ENCODE results near the gene NADK2. TPM values are rescaled to one million over a fixed set of nuclear protein-coding genes. Genes with fewer than 3 reads are reported as not detected.

The NADK2 gene
- total and polyA plus RNA-seq, 9 of the 15 experiments (the other 6 are each of a cell fraction or from before 2014, with no cell fraction given): 10.6 to 41.0 (median 24.0) TPM

GRCh38 chr5:36150676-36151433 lies 90.9 kb downstream of the NADK2 start (continued):
- no peak for TF ChIP-seq ZNF277 (CRISPR knock-in tag; IDR thresholded peaks at IDR 0.05; ENCODE audit: borderline replicate concordance)
- no peak for TF ChIP-seq PTBP1 (IDR thresholded peaks at IDR 0.05; ENCODE audit: low read depth, low read length)
- no peak for TF ChIP-seq MTA3 (IDR thresholded peaks at IDR 0.05; ENCODE audit: borderline replicate concordance)
- TF ChIP-seq, protein P1, sequence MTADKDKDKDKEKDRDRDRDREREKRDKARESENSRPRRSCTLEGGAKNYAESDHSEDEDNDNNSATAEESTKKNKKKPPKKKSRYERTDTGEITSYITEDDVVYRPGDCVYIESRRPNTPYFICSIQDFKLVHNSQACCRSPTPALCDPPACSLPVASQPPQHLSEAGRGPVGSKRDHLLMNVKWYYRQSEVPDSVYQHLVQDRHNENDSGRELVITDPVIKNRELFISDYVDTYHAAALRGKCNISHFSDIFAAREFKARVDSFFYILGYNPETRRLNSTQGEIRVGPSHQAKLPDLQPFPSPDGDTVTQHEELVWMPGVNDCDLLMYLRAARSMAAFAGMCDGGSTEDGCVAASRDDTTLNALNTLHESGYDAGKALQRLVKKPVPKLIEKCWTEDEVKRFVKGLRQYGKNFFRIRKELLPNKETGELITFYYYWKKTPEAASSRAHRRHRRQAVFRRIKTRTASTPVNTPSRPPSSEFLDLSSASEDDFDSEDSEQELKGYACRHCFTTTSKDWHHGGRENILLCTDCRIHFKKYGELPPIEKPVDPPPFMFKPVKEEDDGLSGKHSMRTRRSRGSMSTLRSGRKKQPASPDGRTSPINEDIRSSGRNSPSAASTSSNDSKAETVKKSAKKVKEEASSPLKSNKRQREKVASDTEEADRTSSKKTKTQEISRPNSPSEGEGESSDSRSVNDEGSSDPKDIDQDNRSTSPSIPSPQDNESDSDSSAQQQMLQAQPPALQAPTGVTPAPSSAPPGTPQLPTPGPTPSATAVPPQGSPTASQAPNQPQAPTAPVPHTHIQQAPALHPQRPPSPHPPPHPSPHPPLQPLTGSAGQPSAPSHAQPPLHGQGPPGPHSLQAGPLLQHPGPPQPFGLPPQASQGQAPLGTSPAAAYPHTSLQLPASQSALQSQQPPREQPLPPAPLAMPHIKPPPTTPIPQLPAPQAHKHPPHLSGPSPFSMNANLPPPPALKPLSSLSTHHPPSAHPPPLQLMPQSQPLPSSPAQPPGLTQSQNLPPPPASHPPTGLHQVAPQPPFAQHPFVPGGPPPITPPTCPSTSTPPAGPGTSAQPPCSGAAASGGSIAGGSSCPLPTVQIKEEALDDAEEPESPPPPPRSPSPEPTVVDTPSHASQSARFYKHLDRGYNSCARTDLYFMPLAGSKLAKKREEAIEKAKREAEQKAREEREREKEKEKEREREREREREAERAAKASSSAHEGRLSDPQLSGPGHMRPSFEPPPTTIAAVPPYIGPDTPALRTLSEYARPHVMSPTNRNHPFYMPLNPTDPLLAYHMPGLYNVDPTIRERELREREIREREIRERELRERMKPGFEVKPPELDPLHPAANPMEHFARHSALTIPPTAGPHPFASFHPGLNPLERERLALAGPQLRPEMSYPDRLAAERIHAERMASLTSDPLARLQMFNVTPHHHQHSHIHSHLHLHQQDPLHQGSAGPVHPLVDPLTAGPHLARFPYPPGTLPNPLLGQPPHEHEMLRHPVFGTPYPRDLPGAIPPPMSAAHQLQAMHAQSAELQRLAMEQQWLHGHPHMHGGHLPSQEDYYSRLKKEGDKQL (CRISPR knock-in tag; IDR thresholded peaks at IDR 0.05; ENCODE audit: borderline replicate concordance): no peak
- no peak for TF ChIP-seq NCOA2 (IDR thresholded peaks at IDR 0.05; ENCODE audit: partially characterized antibody in 2 of 2)
- TF ChIP-seq ZFX (CRISPR knock-in tag; IDR thresholded peaks at IDR 0.05): no peak
- peak; percentile 43; the same call in 1 of the 2 replicates for TF ChIP-seq NFIC (IDR thresholded peaks at IDR 0.05)
- TF ChIP-seq MEF2D (tag; conservative IDR thresholded peaks at IDR 0.05; ENCODE audit: low read depth): no peak
- peak in 1 of 2 experiments; percentile 69; a peak in 2 of 4 replicates for TF ChIP-seq HDAC1 (IDR thresholded peaks at IDR 0.05)
- TF ChIP-seq SRF (CRISPR knock-in tag; IDR thresholded peaks at IDR 0.05): no peak
- TF ChIP-seq POLR2A (conservative IDR thresholded peaks at IDR 0.05): peak; percentile 77
- TF ChIP-seq RAD51 (IDR thresholded peaks at IDR 0.05; ENCODE audit: borderline replicate concordance, low read depth): no peak
- no peak for TF ChIP-seq ZNF212 (CRISPR knock-in tag; IDR thresholded peaks at IDR 0.05)
- TF ChIP-seq SMC3 (conservative IDR thresholded peaks at IDR 0.05; ENCODE audit: insufficient read depth, low read depth, low read length): no peak
- no peak for TF ChIP-seq ZKSCAN1 (IDR thresholded peaks at IDR 0.05; ENCODE audit: low read depth, low read length)
- TF ChIP-seq NCOR1 (IDR thresholded peaks at IDR 0.05): no peak
- peak; percentile 81 for TF ChIP-seq HCFC1 (IDR thresholded peaks at IDR 0.05; ENCODE audit: low read depth, low read length)
- TF ChIP-seq RCOR1 (IDR thresholded peaks at IDR 0.05; ENCODE audit: borderline replicate concordance in 1 of 2, low read depth in 2 of 2, low read length in 2 of 2): peak in 1 of 2 experiments; percentile 65; a peak in 1 of 4 replicates
- TF ChIP-seq SNRNP70 (optimal IDR thresholded peaks at IDR 0.05; ENCODE audit: low read depth, low read length): no peak
- TF ChIP-seq ZC3H8 (IDR thresholded peaks at IDR 0.05): no peak
- TF ChIP-seq BHLHE40 (IDR thresholded peaks at IDR 0.05; ENCODE audit: low read length): peak; percentile 73
- TF ChIP-seq JUND (IDR thresholded peaks at IDR 0.05; ENCODE audit: borderline replicate concordance, low read depth, low read length): no peak
- TF ChIP-seq JUND (tag; IDR thresholded peaks at IDR 0.05; ENCODE audit: borderline replicate concordance, low read depth, low read length): peak; percentile 54; the same call in 1 of the 3 replicates
- peak; percentile 98 for TF ChIP-seq CREB1 (IDR thresholded peaks at IDR 0.05)
- TF ChIP-seq CREB1 (CRISPR knock-in tag; IDR thresholded peaks at IDR 0.05): peak; percentile 97

Measured in K562 (cell line).